ENCODE results near the gene VPS16. TPM values are rescaled to one million over a fixed set of nuclear protein-coding genes. Genes with fewer than 3 reads are reported as not detected.

VPS16 gene
- total RNA-seq, 1 donor: 32.0 TPM

DNA sequence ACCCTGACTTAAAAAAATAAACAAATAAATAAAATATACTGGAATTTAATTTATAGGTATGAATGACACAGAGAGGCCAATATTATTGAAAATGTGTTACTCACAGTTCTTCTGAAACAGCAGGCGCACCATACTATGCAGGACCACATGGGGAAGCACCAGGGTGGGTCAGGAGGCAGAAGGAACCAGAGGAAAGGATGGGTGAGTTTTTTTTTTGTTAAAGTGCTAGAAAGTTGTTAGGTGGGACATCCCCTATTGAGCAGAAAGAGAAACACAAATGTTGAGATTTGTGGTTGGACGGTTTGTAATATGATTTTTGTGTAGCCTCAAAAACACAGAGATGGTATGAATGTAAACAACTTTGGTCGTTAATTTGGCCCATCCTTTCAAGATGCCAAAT, 58.7 kb downstream of the VPS16 start:
- TF ChIP-seq, protein P1, sequence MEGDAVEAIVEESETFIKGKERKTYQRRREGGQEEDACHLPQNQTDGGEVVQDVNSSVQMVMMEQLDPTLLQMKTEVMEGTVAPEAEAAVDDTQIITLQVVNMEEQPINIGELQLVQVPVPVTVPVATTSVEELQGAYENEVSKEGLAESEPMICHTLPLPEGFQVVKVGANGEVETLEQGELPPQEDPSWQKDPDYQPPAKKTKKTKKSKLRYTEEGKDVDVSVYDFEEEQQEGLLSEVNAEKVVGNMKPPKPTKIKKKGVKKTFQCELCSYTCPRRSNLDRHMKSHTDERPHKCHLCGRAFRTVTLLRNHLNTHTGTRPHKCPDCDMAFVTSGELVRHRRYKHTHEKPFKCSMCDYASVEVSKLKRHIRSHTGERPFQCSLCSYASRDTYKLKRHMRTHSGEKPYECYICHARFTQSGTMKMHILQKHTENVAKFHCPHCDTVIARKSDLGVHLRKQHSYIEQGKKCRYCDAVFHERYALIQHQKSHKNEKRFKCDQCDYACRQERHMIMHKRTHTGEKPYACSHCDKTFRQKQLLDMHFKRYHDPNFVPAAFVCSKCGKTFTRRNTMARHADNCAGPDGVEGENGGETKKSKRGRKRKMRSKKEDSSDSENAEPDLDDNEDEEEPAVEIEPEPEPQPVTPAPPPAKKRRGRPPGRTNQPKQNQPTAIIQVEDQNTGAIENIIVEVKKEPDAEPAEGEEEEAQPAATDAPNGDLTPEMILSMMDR (IDR thresholded peaks at IDR 0.05; ENCODE audit: insufficient read depth, low read length): no peak
- H3K4me3 ChIP-seq (ENCODE audit: low read depth, low read length): no peak overlapping the region
- no peak for DNase-seq (ENCODE audit: low read depth)

- no peak for DNase-seq (ENCODE audit: low read depth)
- TF ChIP-seq, protein P1 (IDR thresholded peaks at IDR 0.05; ENCODE audit: insufficient read depth, low read length): no peak
- no peak overlapping the region for H3K4me3 ChIP-seq (ENCODE audit: low read depth, low read length)
Observed at GRCh38 chr20:2900845-2901592, 60.5 kb downstream of the VPS16 start.

DNA sequence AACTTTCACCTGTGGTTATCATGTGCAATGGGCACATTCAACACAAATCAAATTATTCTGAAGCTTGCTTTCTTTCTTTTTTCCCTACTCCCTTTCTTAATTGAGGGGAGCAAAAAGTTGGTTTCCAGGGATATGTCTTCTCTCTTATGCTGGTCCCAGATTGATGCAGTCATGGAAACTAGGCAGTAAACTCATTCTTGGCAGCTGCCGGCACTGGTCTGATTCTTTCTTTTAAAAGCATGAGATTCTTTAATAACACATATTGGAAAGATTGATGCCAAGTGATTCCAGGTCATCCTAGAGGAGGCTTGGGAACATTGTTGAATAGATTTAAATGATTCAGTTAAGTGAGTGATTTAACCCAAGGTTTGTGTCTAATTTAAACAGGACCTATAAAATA, 61.7 kb downstream of the VPS16 start:
- TF ChIP-seq, protein P1 (IDR thresholded peaks at IDR 0.05; ENCODE audit: insufficient read depth, low read length): no peak
- no peak for DNase-seq (ENCODE audit: low read depth)
- no peak overlapping the region for H3K4me3 ChIP-seq (ENCODE audit: low read depth, low read length)

DNA sequence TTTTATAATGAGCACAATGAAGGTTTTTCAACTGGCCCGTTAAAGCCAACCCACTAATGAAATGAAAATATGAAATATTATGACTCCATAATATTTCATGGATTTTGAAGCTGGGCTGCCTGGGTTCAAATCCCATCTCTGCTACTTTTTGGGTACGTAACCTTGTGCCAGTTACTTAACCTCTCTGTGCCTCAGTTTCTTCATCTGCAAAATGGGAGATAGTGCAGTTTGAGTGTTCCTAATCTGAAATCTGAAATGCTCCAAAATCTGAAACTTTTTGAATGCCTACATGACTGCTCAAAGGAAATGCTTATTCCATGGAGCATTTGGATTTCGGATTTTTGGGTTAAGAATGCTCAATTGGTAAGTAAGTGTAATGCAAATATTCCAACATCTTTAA, 62.3 kb downstream of the VPS16 start:
- TF ChIP-seq, protein P1 (IDR thresholded peaks at IDR 0.05; ENCODE audit: insufficient read depth, low read length): no peak
- no peak for DNase-seq (ENCODE audit: low read depth)
- H3K4me3 ChIP-seq (ENCODE audit: low read depth, low read length): no peak overlapping the region

DNA sequence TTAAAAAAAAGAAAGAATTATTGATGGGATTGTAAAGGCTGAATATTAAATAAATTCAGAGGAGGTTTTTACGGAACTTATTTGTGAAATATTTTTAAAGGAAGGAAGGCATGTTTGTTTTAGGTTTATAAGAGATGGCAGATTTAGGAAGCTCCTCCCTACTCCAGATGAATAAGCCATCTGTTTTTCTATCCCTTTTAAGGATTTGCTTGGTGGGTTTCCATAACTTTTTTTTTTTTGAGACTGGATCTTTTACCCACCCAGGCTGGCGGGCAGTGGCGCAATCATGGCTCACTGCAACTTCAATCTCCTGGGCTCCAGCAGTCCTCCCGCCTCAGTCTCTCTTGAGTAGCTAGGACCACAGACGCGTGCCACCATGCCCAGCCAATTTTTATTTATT, 63.1 kb downstream of the VPS16 start:
- TF ChIP-seq, protein P1 (IDR thresholded peaks at IDR 0.05; ENCODE audit: insufficient read depth, low read length): no peak
- no peak for DNase-seq (ENCODE audit: low read depth)
- no peak overlapping the region for H3K4me3 ChIP-seq (ENCODE audit: low read depth, low read length)

DNA sequence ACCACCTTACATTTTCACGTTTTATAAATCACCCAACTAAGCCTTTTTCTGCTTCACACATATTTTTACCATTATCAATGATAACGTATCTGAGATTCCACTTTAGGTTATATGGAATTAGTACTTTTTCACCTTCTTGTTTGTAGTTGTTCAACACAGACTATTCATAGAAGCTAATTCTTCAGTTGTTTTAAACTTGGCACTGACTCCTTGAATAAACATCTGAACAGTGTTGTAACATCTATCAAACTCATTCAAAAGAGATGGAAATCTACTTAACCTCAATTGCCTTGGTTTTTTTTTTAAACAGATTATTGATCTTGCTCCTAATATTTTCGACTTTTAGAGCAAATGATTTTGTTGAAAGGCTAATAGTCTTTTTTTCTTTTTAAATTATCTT, 67.0 kb downstream of the VPS16 start:
- no peak overlapping the region for H3K4me3 ChIP-seq (ENCODE audit: low read depth, low read length)
- TF ChIP-seq, protein P1 (IDR thresholded peaks at IDR 0.05; ENCODE audit: insufficient read depth, low read length): no peak
- DNase-seq (ENCODE audit: low read depth): peak; percentile 9

DNA sequence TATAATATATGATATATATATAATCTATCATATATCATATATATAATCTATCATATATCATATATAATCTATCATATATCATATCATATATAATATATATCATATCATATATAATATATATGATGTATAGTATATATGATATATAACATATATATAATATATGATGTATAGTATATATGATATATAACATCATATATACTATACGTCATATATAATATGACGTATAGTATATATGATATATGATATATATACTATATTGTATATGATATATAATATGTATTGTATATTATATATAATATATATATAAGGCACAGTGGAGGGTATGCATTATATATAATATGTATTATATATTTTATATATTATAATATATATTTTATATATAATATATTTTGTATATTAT, 69.4 kb downstream of the VPS16 start:
- TF ChIP-seq, protein P1 (IDR thresholded peaks at IDR 0.05; ENCODE audit: insufficient read depth, low read length): no peak
- no peak overlapping the region for H3K4me3 ChIP-seq (ENCODE audit: low read depth, low read length)
- DNase-seq (ENCODE audit: low read depth): no peak
